ENCODE data around the gene KCNH1. TPM values are rescaled to one million over a fixed set of nuclear protein-coding genes. Genes with fewer than 3 reads are reported as not detected.

KCNH1 gene
- total RNA-seq, 1 experiment from 2014 or later: 0.17 TPM

DNA sequence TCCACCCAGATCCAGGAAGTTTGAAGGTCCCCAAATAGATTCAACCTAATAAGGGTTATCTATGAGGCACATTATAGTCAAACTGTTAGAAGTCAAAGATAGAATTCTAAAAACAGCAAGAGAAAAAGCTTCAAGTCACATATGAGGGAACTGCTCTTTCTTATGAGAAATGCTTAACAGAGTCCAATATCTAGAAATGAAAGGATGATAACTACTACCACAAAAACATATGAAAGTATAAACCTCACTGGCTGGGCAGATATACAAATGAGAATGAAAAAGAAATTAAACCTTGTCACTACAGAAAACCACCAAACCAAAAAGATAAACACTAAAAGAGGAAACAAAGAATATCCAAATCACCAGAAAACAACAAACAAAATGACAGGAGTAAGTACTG lies 201.8 kb downstream of the KCNH1 start:
- Mint-ChIP-seq H3K4me1 (no peaks in the 10 kb centered on the region), H3K4me3 (no peak overlapping the region), H3K36me3 (no peaks in the 10 kb centered on the region), H3K9me3 (peaks cover 17% of the 10 kb centered on the region), H3K27ac (no peak overlapping the region), H3K27me3 (ENCODE audit: low read depth) (peaks cover 3% of the 10 kb centered on the region; the same call in 1 of the 2 replicates)
- CTCF ChIA-PET: no interaction called here
- TF ChIP-seq ESRRA (CRISPR knock-in tag; IDR thresholded peaks at IDR 0.05; ENCODE audit: borderline replicate concordance) (no peak), JUN (CRISPR knock-in tag; IDR thresholded peaks at IDR 0.05) (no peak), ZNF425 (CRISPR knock-in tag; conservative IDR thresholded peaks at IDR 0.05) (no peak), ZSCAN18 (CRISPR knock-in tag; IDR thresholded peaks at IDR 0.05) (no peak), RELA (CRISPR knock-in tag; IDR thresholded peaks at IDR 0.05; ENCODE audit: borderline replicate concordance) (no peak), ZBTB21 (CRISPR knock-in tag; IDR thresholded peaks at IDR 0.05; ENCODE audit: borderline replicate concordance) (no peak), TEAD1 (CRISPR knock-in tag; IDR thresholded peaks at IDR 0.05) (no peak), NFYB (CRISPR knock-in tag; conservative IDR thresholded peaks at IDR 0.05; ENCODE audit: low read depth) (no peak), MLX (CRISPR knock-in tag; IDR thresholded peaks at IDR 0.05) (no peak), JAZF1 (CRISPR knock-in tag; IDR thresholded peaks at IDR 0.05) (no peak), AFF4 (CRISPR knock-in tag; IDR thresholded peaks at IDR 0.05; ENCODE audit: borderline replicate concordance) (no peak), EMX1 (CRISPR knock-in tag; IDR thresholded peaks at IDR 0.05) (no peak), AR (CRISPR knock-in tag; IDR thresholded peaks at IDR 0.05) (no peak), ZNF263 (CRISPR knock-in tag; IDR thresholded peaks at IDR 0.05; ENCODE audit: low read depth) (no peak), ZNF423 (CRISPR knock-in tag; IDR thresholded peaks at IDR 0.05) (no peak), ATF1 (CRISPR knock-in tag; IDR thresholded peaks at IDR 0.05) (no peak), SOX15 (CRISPR knock-in tag; IDR thresholded peaks at IDR 0.05) (no peak)
- TF ChIP-seq, protein P1, sequence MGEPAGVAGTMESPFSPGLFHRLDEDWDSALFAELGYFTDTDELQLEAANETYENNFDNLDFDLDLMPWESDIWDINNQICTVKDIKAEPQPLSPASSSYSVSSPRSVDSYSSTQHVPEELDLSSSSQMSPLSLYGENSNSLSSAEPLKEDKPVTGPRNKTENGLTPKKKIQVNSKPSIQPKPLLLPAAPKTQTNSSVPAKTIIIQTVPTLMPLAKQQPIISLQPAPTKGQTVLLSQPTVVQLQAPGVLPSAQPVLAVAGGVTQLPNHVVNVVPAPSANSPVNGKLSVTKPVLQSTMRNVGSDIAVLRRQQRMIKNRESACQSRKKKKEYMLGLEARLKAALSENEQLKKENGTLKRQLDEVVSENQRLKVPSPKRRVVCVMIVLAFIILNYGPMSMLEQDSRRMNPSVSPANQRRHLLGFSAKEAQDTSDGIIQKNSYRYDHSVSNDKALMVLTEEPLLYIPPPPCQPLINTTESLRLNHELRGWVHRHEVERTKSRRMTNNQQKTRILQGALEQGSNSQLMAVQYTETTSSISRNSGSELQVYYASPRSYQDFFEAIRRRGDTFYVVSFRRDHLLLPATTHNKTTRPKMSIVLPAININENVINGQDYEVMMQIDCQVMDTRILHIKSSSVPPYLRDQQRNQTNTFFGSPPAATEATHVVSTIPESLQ (CRISPR knock-in tag; IDR thresholded peaks at IDR 0.05): no peak
- TF ChIP-seq, protein P2, sequence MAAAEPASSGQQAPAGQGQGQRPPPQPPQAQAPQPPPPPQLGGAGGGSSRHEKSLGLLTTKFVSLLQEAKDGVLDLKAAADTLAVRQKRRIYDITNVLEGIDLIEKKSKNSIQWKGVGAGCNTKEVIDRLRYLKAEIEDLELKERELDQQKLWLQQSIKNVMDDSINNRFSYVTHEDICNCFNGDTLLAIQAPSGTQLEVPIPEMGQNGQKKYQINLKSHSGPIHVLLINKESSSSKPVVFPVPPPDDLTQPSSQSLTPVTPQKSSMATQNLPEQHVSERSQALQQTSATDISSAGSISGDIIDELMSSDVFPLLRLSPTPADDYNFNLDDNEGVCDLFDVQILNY (CRISPR knock-in tag; IDR thresholded peaks at IDR 0.05): no peak
- TF ChIP-seq, protein P3, sequence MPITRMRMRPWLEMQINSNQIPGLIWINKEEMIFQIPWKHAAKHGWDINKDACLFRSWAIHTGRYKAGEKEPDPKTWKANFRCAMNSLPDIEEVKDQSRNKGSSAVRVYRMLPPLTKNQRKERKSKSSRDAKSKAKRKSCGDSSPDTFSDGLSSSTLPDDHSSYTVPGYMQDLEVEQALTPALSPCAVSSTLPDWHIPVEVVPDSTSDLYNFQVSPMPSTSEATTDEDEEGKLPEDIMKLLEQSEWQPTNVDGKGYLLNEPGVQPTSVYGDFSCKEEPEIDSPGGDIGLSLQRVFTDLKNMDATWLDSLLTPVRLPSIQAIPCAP (CRISPR knock-in tag; IDR thresholded peaks at IDR 0.05): no peak
- ATAC-seq (no peak), DNase-seq (ENCODE audit: low spot score) (no peak)
- POLR2A ChIA-PET: no interaction called here
